Measurements from ENCODE around the gene KLHL29.
A peak's percentile ranks its signal among the peaks of the same experiment; 100 is the strongest.

KLHL29 gene

DNA sequence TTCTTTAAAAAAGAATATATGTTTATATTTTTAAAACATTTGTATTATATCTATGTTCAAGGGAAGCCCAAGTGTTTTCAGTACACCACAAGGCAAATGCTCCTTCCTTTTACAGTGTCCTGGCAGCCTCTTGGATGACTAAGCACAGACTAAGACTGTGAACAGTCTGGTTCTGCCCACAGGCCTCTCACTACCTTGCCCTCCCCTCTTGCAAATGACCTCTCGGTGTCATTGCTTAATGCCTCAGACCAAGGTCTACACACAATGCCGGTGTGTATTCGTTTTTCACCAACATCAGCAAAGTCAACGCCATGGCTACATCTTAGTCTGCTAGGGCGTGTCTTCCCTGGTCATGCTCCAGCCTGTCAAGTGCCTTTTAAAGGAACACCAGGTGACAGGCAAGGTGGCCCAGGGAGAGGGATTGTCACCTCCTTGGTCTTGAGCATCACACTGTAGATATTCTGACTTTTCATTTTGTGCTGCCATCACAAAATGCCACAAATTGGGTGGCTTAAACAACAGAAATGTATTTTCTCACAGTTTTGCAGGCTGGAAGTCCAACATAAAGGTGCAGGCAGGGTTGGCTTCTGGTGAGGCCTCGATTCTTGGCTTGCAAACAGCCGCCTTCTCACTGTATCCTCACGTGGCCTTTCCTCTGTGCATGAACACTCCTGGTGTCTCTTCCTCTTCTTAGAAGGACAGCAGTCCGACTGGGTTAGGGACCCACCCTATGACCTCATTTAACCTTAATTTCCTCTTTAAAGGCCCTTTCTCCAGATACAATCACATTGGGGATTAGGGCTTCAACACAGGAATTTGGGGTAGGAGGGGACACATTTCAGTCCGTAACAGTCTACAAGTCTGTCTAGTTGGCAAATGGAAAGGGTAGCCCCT, 266.5 kb downstream of the KLHL29 start:
- no peaks in the 10 kb centered on the region for H3K27me3 ChIP-seq
- no peak overlapping the region for H3K9ac ChIP-seq
- no peak overlapping the region for H3K27ac ChIP-seq
- no peak for TF ChIP-seq Cebpa-rat (IDR thresholded peaks at IDR 0.05)
- peaks cover 0 to 14% (median 0%) of the 10 kb centered on the region in 11 experiments; a peak in 6 of 22 replicates for H3K9me3 ChIP-seq (replicated peaks in 1 of 11)
- H3K4me3 ChIP-seq = no peak overlapping the region
- peak overlapping the region in 2 of 11 experiments; percentile 4 to 21; a peak in 1 of 22 replicates for H3K4me2 ChIP-seq
- peaks cover 5 to 14% (median 10%) of the 10 kb centered on the region in 10 experiments; a peak in 12 of 20 replicates for H3K4me1 ChIP-seq
- no peaks in the 10 kb centered on the region; a peak in 2 of 22 replicates for H4K20me1 ChIP-seq
- H3K36me3 ChIP-seq = no peaks in the 10 kb centered on the region

DNA sequence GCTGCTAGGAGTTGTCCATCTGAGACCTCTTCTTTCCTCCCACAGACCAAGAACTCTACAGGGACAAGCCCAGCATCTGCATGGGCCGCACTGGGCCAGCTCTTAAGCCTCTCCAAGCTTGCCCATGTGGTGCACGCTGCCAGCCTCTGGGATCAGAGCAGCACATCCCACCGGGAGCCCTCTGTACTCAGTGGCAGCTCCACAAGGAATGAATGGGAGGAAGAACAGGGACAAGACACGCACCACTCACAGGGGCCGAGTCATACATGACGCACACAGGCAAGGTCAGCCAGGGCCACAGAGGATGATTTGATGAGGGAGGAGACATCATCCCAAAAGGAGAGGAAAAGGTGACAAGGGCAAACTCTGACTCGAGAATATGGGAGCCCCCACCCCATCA, 268.3 kb downstream of the KLHL29 start:
- Histone ChIP-seq H3K4me2 (no peak overlapping the region), H4K20me1 (no peaks in the 10 kb centered on the region; a peak in 1 of 22 replicates), H3K27me3 (no peaks in the 10 kb centered on the region), H3K27ac (no peak overlapping the region), H3K4me3 (no peak overlapping the region), H3K9me3 (replicated peaks in 1 of 11) (peaks cover 0 to 14% (median 0%) of the 10 kb centered on the region in 11 experiments; a peak in 6 of 22 replicates), H3K4me1 (peaks cover 5 to 14% (median 10%) of the 10 kb centered on the region in 10 experiments; a peak in 12 of 20 replicates), H3K9ac (no peak overlapping the region), H3K36me3 (no peaks in the 10 kb centered on the region)
- no peak for TF ChIP-seq Cebpa-rat (IDR thresholded peaks at IDR 0.05)

DNA sequence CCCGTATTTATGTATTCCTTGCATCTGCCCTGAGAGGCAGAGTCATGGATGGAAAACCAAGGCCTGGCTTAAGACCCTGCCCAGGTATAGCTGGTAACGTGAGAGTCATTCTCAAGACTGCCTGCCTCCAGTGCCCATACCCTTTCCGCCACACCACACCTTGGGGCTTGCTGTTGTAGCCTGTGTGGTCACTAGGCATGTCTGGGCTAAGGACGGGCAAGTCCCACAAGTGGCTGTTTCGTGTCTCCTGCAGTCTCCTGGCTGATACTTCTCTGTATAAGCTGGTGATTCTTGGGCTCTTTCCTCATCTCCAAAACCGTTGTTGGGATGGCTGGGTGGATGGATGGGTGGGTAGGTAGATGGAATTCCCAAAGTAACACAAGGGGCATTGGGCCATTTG, 269.8 kb downstream of the KLHL29 start:
- Histone ChIP-seq H3K36me3 (no peaks in the 10 kb centered on the region), H3K4me1 (peaks cover 4 to 9% (median 5%) of the 10 kb centered on the region in 10 experiments; a peak in 12 of 20 replicates), H3K9ac (no peak overlapping the region), H4K20me1 (peaks cover 0 to 4% (median 0%) of the 10 kb centered on the region in 11 experiments; a peak in 2 of 22 replicates), H3K27ac (no peak overlapping the region), H3K4me2 (no peak overlapping the region), H3K9me3 (replicated peaks in 1 of 11) (peaks cover 0 to 14% (median 0%) of the 10 kb centered on the region in 11 experiments; a peak in 6 of 22 replicates), H3K4me3 (no peak overlapping the region), H3K27me3 (no peaks in the 10 kb centered on the region)
- TF ChIP-seq Cebpa-rat (IDR thresholded peaks at IDR 0.05) = no peak

DNA sequence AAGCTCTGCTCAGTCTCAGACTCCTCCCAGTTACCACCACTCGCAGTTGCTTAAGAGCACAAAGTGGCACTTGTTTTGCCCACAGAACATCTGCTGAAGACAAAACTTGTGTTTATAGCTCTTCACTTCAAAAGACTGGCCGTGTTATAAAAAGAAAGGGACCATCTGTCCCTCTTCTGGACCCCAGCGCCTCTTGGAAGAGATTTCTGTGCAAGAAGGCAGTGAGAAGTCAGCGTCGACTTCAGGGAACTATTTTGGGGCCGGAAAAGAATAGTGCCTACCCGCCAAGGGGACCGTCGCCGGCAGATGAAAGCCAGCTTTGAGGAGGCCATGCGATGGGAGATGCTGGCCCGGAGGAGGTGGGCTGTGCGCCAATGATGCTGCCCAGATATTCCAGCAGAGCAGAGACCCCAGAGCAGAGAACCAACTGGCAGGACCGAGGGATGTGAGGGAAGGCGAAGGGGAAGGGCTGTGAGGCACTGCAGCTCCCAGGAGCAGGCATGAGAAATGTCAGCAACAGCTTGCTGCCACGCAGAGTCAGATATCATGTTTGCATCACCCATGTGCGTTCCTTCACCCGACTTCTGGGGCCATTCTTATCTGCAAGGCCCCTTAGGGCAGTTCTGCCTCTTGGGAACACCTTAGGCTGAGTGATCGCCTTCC, 271.1 kb downstream of the KLHL29 start:
- peaks cover 0 to 8% (median 0%) of the 10 kb centered on the region in 11 experiments; a peak in 3 of 22 replicates for H4K20me1 ChIP-seq

DNA sequence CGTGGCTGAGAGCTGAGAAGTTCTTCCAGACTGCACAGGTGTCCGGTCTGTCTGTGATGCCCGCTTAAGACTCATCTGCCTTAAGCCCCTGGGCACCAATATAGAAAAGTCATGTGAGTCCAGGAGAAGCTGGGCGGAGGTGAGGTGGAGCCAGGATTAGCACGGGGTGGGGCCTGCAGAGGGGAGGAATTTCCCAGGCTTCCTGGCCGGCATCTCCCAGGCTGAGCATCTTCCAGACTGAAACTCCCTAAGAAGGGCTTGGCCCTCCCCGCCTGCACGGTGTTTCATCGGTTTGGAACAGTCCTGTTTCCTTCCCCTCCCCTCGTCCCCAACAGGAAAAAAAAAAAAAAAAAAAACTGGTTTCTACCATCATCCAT, 271.6 kb downstream of the KLHL29 start:
- Histone ChIP-seq H3K36me3 (no peaks in the 10 kb centered on the region), H4K20me1 (peaks cover 0 to 8% (median 0%) of the 10 kb centered on the region in 11 experiments; a peak in 3 of 22 replicates), H3K27me3 (no peaks in the 10 kb centered on the region), H3K9ac (no peak overlapping the region), H3K9me3 (replicated peaks in 1 of 11) (peaks cover 0 to 4% (median 0%) of the 10 kb centered on the region in 11 experiments; a peak in 5 of 22 replicates), H3K4me1 (peaks cover 0 to 5% (median 0%) of the 10 kb centered on the region in 10 experiments; a peak in 3 of 20 replicates), H3K4me3 (no peak overlapping the region), H3K27ac (no peak overlapping the region), H3K4me2 (no peak overlapping the region)
- no peak for TF ChIP-seq Cebpa-rat (IDR thresholded peaks at IDR 0.05)

More for the DNA sequence above, 271.1 kb downstream of the KLHL29 start:
- no peaks in the 10 kb centered on the region for H3K36me3 ChIP-seq
- H3K4me3 ChIP-seq = no peak overlapping the region
- H3K9ac ChIP-seq = no peak overlapping the region
- TF ChIP-seq Cebpa-rat (IDR thresholded peaks at IDR 0.05) = no peak
- peaks cover 0 to 9% (median 0%) of the 10 kb centered on the region in 11 experiments; a peak in 6 of 22 replicates for H3K9me3 ChIP-seq (replicated peaks in 1 of 11)
- no peak overlapping the region for H3K27ac ChIP-seq
- H3K27me3 ChIP-seq = no peaks in the 10 kb centered on the region
- H3K4me1 ChIP-seq = peaks cover 0 to 8% (median 0%) of the 10 kb centered on the region in 10 experiments; a peak in 3 of 20 replicates
- H3K4me2 ChIP-seq = no peak overlapping the region

DNA sequence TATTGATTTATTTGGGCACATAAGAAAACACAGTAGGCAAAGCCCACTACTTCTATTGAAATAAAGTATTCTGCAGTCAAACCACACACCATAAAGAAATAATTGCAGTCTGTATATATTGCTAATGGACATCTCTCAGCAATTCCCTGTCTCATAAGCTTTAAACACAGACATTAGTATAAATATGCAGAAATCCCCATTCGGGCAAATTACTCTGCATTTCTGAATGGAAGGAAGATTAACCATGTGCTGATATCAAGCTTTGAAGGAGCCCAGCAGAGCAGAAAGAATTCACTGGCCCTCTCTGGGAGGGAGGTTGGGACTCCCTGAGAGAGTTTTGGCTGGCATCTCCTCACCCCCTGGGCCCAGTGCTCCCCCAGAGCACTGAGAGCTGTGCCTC, 272.4 kb downstream of the KLHL29 start:
- H3K9me3 ChIP-seq (replicated peaks in 1 of 11) = no peaks in the 10 kb centered on the region

DNA sequence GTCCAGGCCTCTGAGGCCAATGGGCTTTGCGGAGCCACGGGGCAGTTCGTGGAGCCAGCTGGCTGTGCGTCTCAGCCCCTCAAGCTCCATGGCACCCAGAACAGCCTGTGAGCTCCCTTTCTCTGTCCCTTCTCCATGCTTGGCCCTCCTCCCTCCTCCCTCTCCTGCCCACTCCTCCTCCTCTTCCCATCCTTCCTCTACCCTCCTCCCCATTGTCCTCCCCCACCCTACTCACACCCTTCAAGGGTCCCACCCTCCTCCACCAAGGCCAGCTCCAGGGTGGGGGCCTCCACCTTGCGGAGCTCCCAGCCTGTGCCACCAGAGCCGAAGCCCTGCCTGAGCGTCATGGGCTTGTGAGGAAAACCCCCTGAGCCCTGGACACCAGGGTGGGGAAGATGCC, 273.0 kb downstream of the KLHL29 start:
- Histone ChIP-seq H3K27me3 (no peaks in the 10 kb centered on the region), H3K4me2 (no peak overlapping the region), H3K9ac (no peak overlapping the region), H4K20me1 (peaks cover 0 to 14% (median 0%) of the 10 kb centered on the region in 11 experiments; a peak in 3 of 22 replicates), H3K9me3 (replicated peaks in 1 of 11) (no peaks in the 10 kb centered on the region), H3K4me1 (no peaks in the 10 kb centered on the region), H3K27ac (no peak overlapping the region), H3K4me3 (no peak overlapping the region), H3K36me3 (no peaks in the 10 kb centered on the region)
- no peak for TF ChIP-seq Cebpa-rat (IDR thresholded peaks at IDR 0.05)

More for the DNA sequence above, 272.4 kb downstream of the KLHL29 start:
- Histone ChIP-seq H3K4me3 (no peak overlapping the region), H4K20me1 (peaks cover 0 to 9% (median 0%) of the 10 kb centered on the region in 11 experiments; a peak in 3 of 22 replicates), H3K27ac (no peak overlapping the region), H3K4me1 (no peaks in the 10 kb centered on the region), H3K27me3 (no peaks in the 10 kb centered on the region), H3K4me2 (no peak overlapping the region), H3K9ac (no peak overlapping the region), H3K36me3 (no peaks in the 10 kb centered on the region)
- TF ChIP-seq Cebpa-rat (IDR thresholded peaks at IDR 0.05) = no peak

DNA sequence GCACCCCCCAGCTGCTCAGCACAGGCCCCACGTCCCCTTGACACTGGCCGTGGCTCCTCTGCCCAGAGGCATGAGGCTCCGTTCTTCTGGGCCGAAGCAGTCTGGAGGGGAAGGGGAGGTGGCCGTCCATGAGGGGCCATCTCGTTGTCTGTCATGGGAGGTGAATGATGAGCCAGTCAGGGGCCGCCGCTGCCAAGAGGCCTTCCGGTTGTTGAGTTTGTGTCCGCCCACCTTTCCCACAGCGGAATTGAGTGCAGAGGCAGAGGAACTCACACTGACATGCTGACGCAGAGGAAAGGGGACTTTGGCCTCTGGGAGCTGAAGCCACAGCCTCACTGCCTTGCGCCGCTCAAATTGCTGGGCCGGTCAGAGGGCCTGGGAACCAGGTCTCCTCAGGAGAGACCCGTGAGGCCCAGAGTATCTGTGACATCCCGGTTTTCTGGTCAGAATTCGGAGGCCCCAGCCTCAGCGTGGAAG, 273.5 kb downstream of the KLHL29 start:
- Histone ChIP-seq H3K4me3 (no peak overlapping the region), H3K27ac (no peak overlapping the region), H3K9me3 (replicated peaks in 1 of 11) (no peaks in the 10 kb centered on the region), H3K27me3 (no peaks in the 10 kb centered on the region), H3K4me1 (no peaks in the 10 kb centered on the region; a peak in 1 of 20 replicates), H3K36me3 (no peaks in the 10 kb centered on the region), H3K9ac (no peak overlapping the region), H3K4me2 (no peak overlapping the region), H4K20me1 (peaks cover 0 to 18% (median 0%) of the 10 kb centered on the region in 11 experiments; a peak in 3 of 22 replicates)
- TF ChIP-seq Cebpa-rat (IDR thresholded peaks at IDR 0.05) = no peak

DNA sequence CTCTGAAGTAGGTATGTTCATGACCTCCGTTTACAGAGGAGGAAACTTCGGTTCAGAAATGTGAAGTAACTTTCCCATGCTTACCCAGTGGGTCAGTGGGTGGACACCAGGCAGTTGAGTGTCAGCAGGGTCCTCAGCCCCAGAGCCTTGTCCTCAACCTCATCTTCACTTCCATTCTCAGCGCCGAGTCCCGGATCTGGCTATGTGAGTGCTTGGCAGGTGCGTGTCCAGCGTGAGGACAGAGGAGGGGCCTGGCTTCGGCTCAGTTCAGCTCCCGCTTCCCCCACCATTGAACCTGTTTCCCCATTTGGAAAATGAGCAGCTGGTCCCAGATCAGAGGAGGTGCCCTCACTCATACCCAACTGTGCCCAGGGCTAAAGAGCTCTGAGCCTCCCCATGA, 274.3 kb downstream of the KLHL29 start:
- Histone ChIP-seq H4K20me1 (peaks cover 0 to 18% (median 0%) of the 10 kb centered on the region in 11 experiments; a peak in 3 of 22 replicates), H3K4me2 (no peak overlapping the region), H3K36me3 (no peaks in the 10 kb centered on the region), H3K9ac (no peak overlapping the region), H3K27ac (no peak overlapping the region), H3K4me3 (no peak overlapping the region), H3K9me3 (replicated peaks in 1 of 11) (no peaks in the 10 kb centered on the region), H3K4me1 (no peaks in the 10 kb centered on the region; a peak in 1 of 20 replicates), H3K27me3 (no peaks in the 10 kb centered on the region)
- no peak for TF ChIP-seq Cebpa-rat (IDR thresholded peaks at IDR 0.05)

Data from BLaER1 treated with 17β-estradiol and CSF1 and Interleukin-3, amounts not matched to agents 10 nM and 100 nM (cell line).